K562 (cell line): Measurements from ENCODE around the gene DUSP3. TPM values are rescaled to one million over a fixed set of nuclear protein-coding genes. Genes with fewer than 3 reads are reported as not detected.
A peak's percentile ranks its signal among the peaks of the same experiment; 100 is the strongest.

Experiments used
- CREM ChIP-seq: IDR thresholded peaks from 2 replicates; pipeline ENCODE4 v1.6.1; 2014; ENCODE audit warnings: antibody characterized with exemption, low read depth
- FOXP1 ChIP-seq: sonication (generic); formaldehyde crosslinking; IDR thresholded peaks from 2 replicates; pipeline ENCODE4 v1.8.0; 2022; ENCODE audit warnings: mild to moderate bottlenecking, missing genetic modification reagents
- KDM1A ChIP-seq, 2 experiments: fragments of 450-650 bp; IDR thresholded peaks; 2 replicates each; pipeline ENCODE4 v1.6.1; 2016; ENCODE audit warnings: mild to moderate bottlenecking in 2 of 2
- LCOR ChIP-seq: sonication (generic); formaldehyde crosslinking; IDR thresholded peaks from 2 replicates; pipeline ENCODE4 v1.8.0; 2022; ENCODE audit warnings: mild to moderate bottlenecking, missing genetic modification reagents
- PHF21A ChIP-seq: fragments of 450-650 bp; IDR thresholded peaks from 2 replicates; pipeline ENCODE4 v1.6.1; 2017; ENCODE audit warnings: low read depth, borderline replicate concordance
- ZBTB11 ChIP-seq, 3 experiments: fragments of 200-800 bp in 1 of 3; fragments of 250-450 bp in 1 of 3; fragments of 450-650 bp in 1 of 3; sonication (Bioruptor Pico) in 1 of 3; sonication (Bioruptor generic) in 1 of 3; formaldehyde crosslinking in 1 of 3; IDR thresholded peaks; 2 replicates each; pipeline versions ENCODE4 v1.6.1 to v1.8.0; 2016 to 2022; ENCODE audit warnings: mild to moderate bottlenecking in 2 of 3, missing genetic modification characterization in 2 of 3, missing compliant biosample characterization in 1 of 3, moderate library complexity in 1 of 3
- ZFP30 ChIP-seq: fragments of 250-450 bp; sonication (Bioruptor Pico); IDR thresholded peaks from 2 replicates; pipeline ENCODE4 v1.8.0; 2022; ENCODE audit warnings: moderate library complexity, mild to moderate bottlenecking, inconsistent platforms, borderline replicate concordance
- ZNF518B ChIP-seq: fragments of 250-450 bp; sonication (Bioruptor Pico); IDR thresholded peaks from 2 replicates; pipeline ENCODE4 v1.5.0; 2021; ENCODE audit warnings: mild to moderate bottlenecking, moderate library complexity
- polyA plus RNA-seq, 8 experiments: library from polyadenylated mRNA; depleted of rRNA in 4 of 8; stranded (reverse) in 5 of 8; unstranded in 3 of 8; fragments of >200 nt; fragmentation: Nextera tagmentation in 2 of 8; fragmentation: Illumina TruSeq in 1 of 8; extraction: Ambion mirVana in 2 of 8; extraction: Trizol in 1 of 8; gene quantifications; 2 replicates each; pipeline versions ENCODE4 v1.2.1 to v1.2.3, GENCODE V29; 2011 to 2014; ENCODE audit warnings: inconsistent platforms in 1 of 8, missing spikeins in 1 of 8
- total RNA-seq, 7 experiments: library from RNA; depleted of rRNA in 6 of 7; stranded (reverse); fragments of >200 nt in 6 of 7; fragmentation: Illumina TruSeq in 2 of 7; extraction: Trizol in 2 of 7; gene quantifications; 2 replicates each; pipeline versions ENCODE4 v1.2.1 to v1.2.3, GENCODE V29; 2011 to 2021; ENCODE audit warnings: low replicate concordance in 1 of 7
- TF ChIP-seq, protein P1 (sequence below): fragments of 200-600 bp; sonication (generic); IDR thresholded peaks from one replicate; pipeline ENCODE4 v1.6.1; 2012; ENCODE audit warnings: mild to moderate bottlenecking, low read depth, low read length, inconsistent platforms

DUSP3 gene
- total and polyA plus RNA-seq, 9 of the 15 experiments (the other 6 are each of a cell fraction or from before 2014, with no cell fraction given) = 4.1 to 19.8 (median 12.3) TPM

DNA sequence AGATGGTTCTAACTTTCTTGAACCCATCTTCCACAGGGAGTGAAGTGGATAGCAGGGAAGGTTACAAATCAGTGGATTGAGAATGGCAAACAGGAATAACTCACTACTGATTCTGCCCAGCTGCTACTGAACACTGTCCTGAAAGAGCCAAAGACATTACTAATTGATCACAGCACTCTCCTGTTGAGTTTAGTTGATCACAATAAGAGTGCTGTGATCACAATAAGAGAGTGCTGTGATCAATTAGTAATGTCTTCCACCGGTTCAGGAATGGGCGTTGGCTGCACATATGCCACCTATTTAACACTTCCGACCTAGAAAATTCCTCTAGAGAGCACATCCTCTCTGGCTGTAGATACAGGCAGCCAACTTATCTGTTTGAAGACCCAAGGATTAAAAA is 12.8 kb upstream of the DUSP3 start (continued):
- TF ChIP-seq, protein P1, sequence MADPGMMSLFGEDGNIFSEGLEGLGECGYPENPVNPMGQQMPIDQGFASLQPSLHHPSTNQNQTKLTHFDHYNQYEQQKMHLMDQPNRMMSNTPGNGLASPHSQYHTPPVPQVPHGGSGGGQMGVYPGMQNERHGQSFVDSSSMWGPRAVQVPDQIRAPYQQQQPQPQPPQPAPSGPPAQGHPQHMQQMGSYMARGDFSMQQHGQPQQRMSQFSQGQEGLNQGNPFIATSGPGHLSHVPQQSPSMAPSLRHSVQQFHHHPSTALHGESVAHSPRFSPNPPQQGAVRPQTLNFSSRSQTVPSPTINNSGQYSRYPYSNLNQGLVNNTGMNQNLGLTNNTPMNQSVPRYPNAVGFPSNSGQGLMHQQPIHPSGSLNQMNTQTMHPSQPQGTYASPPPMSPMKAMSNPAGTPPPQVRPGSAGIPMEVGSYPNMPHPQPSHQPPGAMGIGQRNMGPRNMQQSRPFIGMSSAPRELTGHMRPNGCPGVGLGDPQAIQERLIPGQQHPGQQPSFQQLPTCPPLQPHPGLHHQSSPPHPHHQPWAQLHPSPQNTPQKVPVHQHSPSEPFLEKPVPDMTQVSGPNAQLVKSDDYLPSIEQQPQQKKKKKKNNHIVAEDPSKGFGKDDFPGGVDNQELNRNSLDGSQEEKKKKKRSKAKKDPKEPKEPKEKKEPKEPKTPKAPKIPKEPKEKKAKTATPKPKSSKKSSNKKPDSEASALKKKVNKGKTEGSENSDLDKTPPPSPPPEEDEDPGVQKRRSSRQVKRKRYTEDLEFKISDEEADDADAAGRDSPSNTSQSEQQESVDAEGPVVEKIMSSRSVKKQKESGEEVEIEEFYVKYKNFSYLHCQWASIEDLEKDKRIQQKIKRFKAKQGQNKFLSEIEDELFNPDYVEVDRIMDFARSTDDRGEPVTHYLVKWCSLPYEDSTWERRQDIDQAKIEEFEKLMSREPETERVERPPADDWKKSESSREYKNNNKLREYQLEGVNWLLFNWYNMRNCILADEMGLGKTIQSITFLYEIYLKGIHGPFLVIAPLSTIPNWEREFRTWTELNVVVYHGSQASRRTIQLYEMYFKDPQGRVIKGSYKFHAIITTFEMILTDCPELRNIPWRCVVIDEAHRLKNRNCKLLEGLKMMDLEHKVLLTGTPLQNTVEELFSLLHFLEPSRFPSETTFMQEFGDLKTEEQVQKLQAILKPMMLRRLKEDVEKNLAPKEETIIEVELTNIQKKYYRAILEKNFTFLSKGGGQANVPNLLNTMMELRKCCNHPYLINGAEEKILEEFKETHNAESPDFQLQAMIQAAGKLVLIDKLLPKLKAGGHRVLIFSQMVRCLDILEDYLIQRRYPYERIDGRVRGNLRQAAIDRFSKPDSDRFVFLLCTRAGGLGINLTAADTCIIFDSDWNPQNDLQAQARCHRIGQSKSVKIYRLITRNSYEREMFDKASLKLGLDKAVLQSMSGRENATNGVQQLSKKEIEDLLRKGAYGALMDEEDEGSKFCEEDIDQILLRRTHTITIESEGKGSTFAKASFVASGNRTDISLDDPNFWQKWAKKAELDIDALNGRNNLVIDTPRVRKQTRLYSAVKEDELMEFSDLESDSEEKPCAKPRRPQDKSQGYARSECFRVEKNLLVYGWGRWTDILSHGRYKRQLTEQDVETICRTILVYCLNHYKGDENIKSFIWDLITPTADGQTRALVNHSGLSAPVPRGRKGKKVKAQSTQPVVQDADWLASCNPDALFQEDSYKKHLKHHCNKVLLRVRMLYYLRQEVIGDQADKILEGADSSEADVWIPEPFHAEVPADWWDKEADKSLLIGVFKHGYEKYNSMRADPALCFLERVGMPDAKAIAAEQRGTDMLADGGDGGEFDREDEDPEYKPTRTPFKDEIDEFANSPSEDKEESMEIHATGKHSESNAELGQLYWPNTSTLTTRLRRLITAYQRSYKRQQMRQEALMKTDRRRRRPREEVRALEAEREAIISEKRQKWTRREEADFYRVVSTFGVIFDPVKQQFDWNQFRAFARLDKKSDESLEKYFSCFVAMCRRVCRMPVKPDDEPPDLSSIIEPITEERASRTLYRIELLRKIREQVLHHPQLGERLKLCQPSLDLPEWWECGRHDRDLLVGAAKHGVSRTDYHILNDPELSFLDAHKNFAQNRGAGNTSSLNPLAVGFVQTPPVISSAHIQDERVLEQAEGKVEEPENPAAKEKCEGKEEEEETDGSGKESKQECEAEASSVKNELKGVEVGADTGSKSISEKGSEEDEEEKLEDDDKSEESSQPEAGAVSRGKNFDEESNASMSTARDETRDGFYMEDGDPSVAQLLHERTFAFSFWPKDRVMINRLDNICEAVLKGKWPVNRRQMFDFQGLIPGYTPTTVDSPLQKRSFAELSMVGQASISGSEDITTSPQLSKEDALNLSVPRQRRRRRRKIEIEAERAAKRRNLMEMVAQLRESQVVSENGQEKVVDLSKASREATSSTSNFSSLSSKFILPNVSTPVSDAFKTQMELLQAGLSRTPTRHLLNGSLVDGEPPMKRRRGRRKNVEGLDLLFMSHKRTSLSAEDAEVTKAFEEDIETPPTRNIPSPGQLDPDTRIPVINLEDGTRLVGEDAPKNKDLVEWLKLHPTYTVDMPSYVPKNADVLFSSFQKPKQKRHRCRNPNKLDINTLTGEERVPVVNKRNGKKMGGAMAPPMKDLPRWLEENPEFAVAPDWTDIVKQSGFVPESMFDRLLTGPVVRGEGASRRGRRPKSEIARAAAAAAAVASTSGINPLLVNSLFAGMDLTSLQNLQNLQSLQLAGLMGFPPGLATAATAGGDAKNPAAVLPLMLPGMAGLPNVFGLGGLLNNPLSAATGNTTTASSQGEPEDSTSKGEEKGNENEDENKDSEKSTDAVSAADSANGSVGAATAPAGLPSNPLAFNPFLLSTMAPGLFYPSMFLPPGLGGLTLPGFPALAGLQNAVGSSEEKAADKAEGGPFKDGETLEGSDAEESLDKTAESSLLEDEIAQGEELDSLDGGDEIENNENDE = no peak
- TF ChIP-seq ZFP30 (no peak), ZBTB11 (CRISPR knock-in tag; IDR thresholded peaks at IDR 0.05) (no peak), LCOR (CRISPR knock-in tag) (no peak), FOXP1 (no peak), ZNF518B (CRISPR knock-in tag) (no peak), CREM (0 out of 2 replicates have a peak, but pooled peaks have one; percentile 37), PHF21A (no peak), KDM1A (IDR thresholded peaks at IDR 0.05) (no peak)
